A549 (cell line): ENCODE results near the gene FBXO21. TPM values are rescaled to one million over a fixed set of nuclear protein-coding genes. Genes with fewer than 3 reads are reported as not detected.
A peak's percentile ranks its signal among the peaks of the same experiment; 100 is the strongest.

Experiments used
- ATAC-seq, 2 experiments: fragments of 200-7000 bp in 1 of 2; fragments of >200 bp in 1 of 2; cut with Nextera tagmentation in 1 of 2; cut with Tn5 transposase in 1 of 2; 3 replicates each; pipeline versions ENCODE4 v1.8.0 to v1.9.1; 2018 to 2020; ENCODE audit warnings: mild to moderate bottlenecking in 1 of 2, moderate library complexity in 1 of 2
- CTCF ChIA-PET: fragments of 300-600 bp; sonication (Branson Sonifier 250); formaldehyde crosslinking; extraction: SDS; loops from one replicate; lab custom pipeline; 2021; ENCODE audit warnings: antibody characterized with exemption, inconsistent platforms; lab: Yijun Ruan, JAX
- POLR2A ChIA-PET: fragments of 350-600 bp; formaldehyde crosslinking; extraction: SDS; loops from one replicate; lab custom pipeline; 2021; ENCODE audit warnings: antibody characterized with exemption, inconsistent platforms; lab: Yijun Ruan, JAX
- DNase-seq, 2 experiments: peaks; one replicate each; pipeline versions ENCODE4 v3.0.0 to v3.0.0-alpha.2; 2011 to 2016; ENCODE audit warnings: low read depth in 1 of 2, low spot score in 1 of 2
- FAIRE-seq: peaks from 2 replicates; lab custom pipeline; 2011; peaks lifted over from hg19 to GRCh38; lab: Jason Lieb, UNC
- H3K27ac ChIP-seq, 2 experiments: fragments of >200 bp; sonication (Bioruptor Twin); formaldehyde crosslinking; 3 replicates each; pipeline ENCODE4 v1.5.1; 2016 to 2017
- H3K4me1 ChIP-seq: fragments of >200 bp; sonication (Bioruptor Twin); formaldehyde crosslinking; 3 replicates; pipeline ENCODE4 v1.6.1; 2016
- H3K4me2 ChIP-seq: fragments of >200 bp; sonication (Bioruptor Twin); formaldehyde crosslinking; 3 replicates; pipeline ENCODE4 v1.6.1; 2016
- H3K4me3 ChIP-seq: fragments of >200 bp; sonication (Bioruptor Twin); formaldehyde crosslinking; 3 replicates; pipeline ENCODE4 v1.5.1; 2016
- H3K9me3 ChIP-seq: fragments of >200 bp; sonication (Bioruptor Twin); formaldehyde crosslinking; 3 replicates; pipeline ENCODE4 v1.6.1; 2016
- BHLHE40 ChIP-seq: IDR thresholded peaks from 2 replicates; pipeline ENCODE4 v1.6.1; 2012; ENCODE audit warnings: low read depth, low read length, inconsistent platforms
- CBX2 ChIP-seq: fragments of 200-600 bp; sonication (generic); IDR thresholded peaks from 2 replicates; pipeline ENCODE4 v1.6.1; 2016; ENCODE audit warnings: low read depth, mild to moderate bottlenecking, borderline replicate concordance
- CEBPB ChIP-seq, 2 experiments: fragments of >200 bp in 1 of 2; sonication (Bioruptor Twin) in 1 of 2; formaldehyde crosslinking in 1 of 2; IDR thresholded peaks; 2 replicates each; pipeline ENCODE4 v1.6.1; 2012 to 2016
- CHD4 ChIP-seq: fragments of 200-600 bp; sonication (generic); IDR thresholded peaks from 2 replicates; pipeline ENCODE4 v1.6.1; 2016; ENCODE audit warnings: antibody characterized with exemption, mild to moderate bottlenecking, borderline replicate concordance
- EHF ChIP-seq: fragments of 250-450 bp; sonication (Bioruptor Pico); IDR thresholded peaks from 2 replicates; pipeline ENCODE4 v1.5.0; 2020; ENCODE audit warnings: mild to moderate bottlenecking
- EHMT2 ChIP-seq: fragments of 200-600 bp; sonication (generic); IDR thresholded peaks from 2 replicates; pipeline ENCODE4 v1.6.1; 2016; ENCODE audit warnings: antibody characterized with exemption, low read depth, mild to moderate bottlenecking, moderate library complexity
- FOSB ChIP-seq: fragments of 250-450 bp; sonication (Bioruptor Pico); IDR thresholded peaks from 2 replicates; pipeline ENCODE4 v1.5.0; 2020; ENCODE audit warnings: mild to moderate bottlenecking, moderate library complexity
- HEYL ChIP-seq: fragments of 250-450 bp; sonication (Bioruptor Pico); IDR thresholded peaks from 2 replicates; pipeline ENCODE4 v1.8.0; 2021; ENCODE audit warnings: mild to moderate bottlenecking, moderate library complexity
- HOXB13 ChIP-seq: fragments of 250-450 bp; sonication (Bioruptor Pico); IDR thresholded peaks from 2 replicates; pipeline ENCODE4 v1.5.0; 2020; ENCODE audit warnings: low read depth, mild to moderate bottlenecking, moderate library complexity
- JUN ChIP-seq, 2 experiments: fragments of >200 bp; sonication (Bioruptor Twin); formaldehyde crosslinking; IDR thresholded peaks; 2 replicates in 1 of 2; 3 replicates in 1 of 2; pipeline ENCODE4 v1.6.1; 2016 to 2017
- KDM1A ChIP-seq: fragments of 200-600 bp; sonication (generic); IDR thresholded peaks from 2 replicates; pipeline ENCODE4 v1.6.1; 2016; ENCODE audit warnings: low read depth, mild to moderate bottlenecking
- MAFK ChIP-seq: fragments of 450-650 bp; IDR thresholded peaks from 2 replicates; pipeline ENCODE4 v1.6.1; 2014; ENCODE audit not compliant: partially characterized antibody
- MAZ ChIP-seq: fragments of 150-350 bp; IDR thresholded peaks from 2 replicates; pipeline ENCODE4 v1.6.1; 2014; ENCODE audit warnings: antibody characterized with exemption, low read depth, low read length, borderline replicate concordance
- MYC ChIP-seq: IDR thresholded peaks from 2 replicates; pipeline ENCODE4 v1.6.1; 2012; ENCODE audit warnings: mild to moderate bottlenecking, inconsistent platforms, low read length, improper control_type of control experiment, borderline replicate concordance
- NFE2L2 ChIP-seq: fragments of 150-350 bp; conservative IDR thresholded peaks from 2 replicates; pipeline ENCODE4 v1.6.1; 2014; ENCODE audit warnings: low read length
- NR3C1 ChIP-seq: fragments of >200 bp; sonication (Bioruptor Twin); formaldehyde crosslinking; IDR thresholded peaks from 3 replicates; pipeline ENCODE4 v1.6.1; 2017
- POLR2A ChIP-seq: IDR thresholded peaks from 2 replicates; pipeline ENCODE4 v1.6.1; 2012; ENCODE audit warnings: mild to moderate bottlenecking, low read length
- POLR2AphosphoS2 ChIP-seq: conservative IDR thresholded peaks from 2 replicates; pipeline ENCODE4 v1.6.1; 2012; ENCODE audit warnings: low read length, improper control_type of control experiment, inconsistent platforms
- RARB ChIP-seq: fragments of 250-450 bp; sonication (Bioruptor Pico); IDR thresholded peaks from 2 replicates; pipeline ENCODE4 v1.8.0; 2021; ENCODE audit warnings: mild to moderate bottlenecking, moderate library complexity
- SMC3 ChIP-seq: fragments of >200 bp; sonication (Bioruptor Twin); formaldehyde crosslinking; IDR thresholded peaks from 3 replicates; pipeline ENCODE4 v1.6.1; 2018; ENCODE audit warnings: inconsistent platforms
- SREBF2 ChIP-seq: fragments of 450-650 bp; IDR thresholded peaks from 2 replicates; pipeline ENCODE4 v1.6.1; 2014; ENCODE audit warnings: mild to moderate bottlenecking, moderate library complexity
- TFCP2L1 ChIP-seq: fragments of 250-450 bp; sonication (Bioruptor Pico); IDR thresholded peaks from 2 replicates; pipeline ENCODE4 v1.5.0; 2021; ENCODE audit warnings: mild to moderate bottlenecking
- TP53 ChIP-seq: fragments of 250-450 bp; sonication (Bioruptor Pico); IDR thresholded peaks from 2 replicates; pipeline ENCODE4 v1.5.0; 2021; ENCODE audit warnings: mild to moderate bottlenecking, moderate library complexity
- ZC3H11A ChIP-seq: fragments of 450-650 bp; IDR thresholded peaks from 2 replicates; pipeline ENCODE4 v1.6.1; 2014; ENCODE audit warnings: antibody characterized with exemption, mild to moderate bottlenecking
- ZFP36 ChIP-seq: fragments of 450-650 bp; IDR thresholded peaks from 2 replicates; pipeline ENCODE4 v1.6.1; 2014; ENCODE audit warnings: borderline replicate concordance; ENCODE audit not compliant: partially characterized antibody
- ZNF302 ChIP-seq: fragments of 250-450 bp; sonication (Bioruptor Pico); IDR thresholded peaks from 2 replicates; pipeline ENCODE4 v1.9.0; 2021; ENCODE audit warnings: inconsistent platforms, mild to moderate bottlenecking, moderate library complexity
- ZSCAN20 ChIP-seq: fragments of 250-450 bp; sonication (Bioruptor Pico); IDR thresholded peaks from 2 replicates; pipeline ENCODE4 v1.8.0; 2022; ENCODE audit warnings: mild to moderate bottlenecking, moderate library complexity
- WGBS: methylation state at CpG from one replicate; pipeline ENCODE4 v1.1.6; 2017; ENCODE audit errors: missing lambda C conversion rate; 5-methylcytosine and 5-hydroxymethylcytosine counted together
- polyA plus RNA-seq, 4 experiments: library from polyadenylated mRNA; depleted of rRNA in 3 of 4; stranded (reverse); fragments of >200 nt; fragmentation: RNase III in 1 of 4; extraction: RNeasy Plus Mini Kit Qiagen cat#74134 plus additional on column Dnase treatment in 1 of 4; gene quantifications; 2 replicates in 3 of 4; 3 replicates in 1 of 4; pipeline ENCODE4 v1.2.3, GENCODE V29; 2011 to 2017
- TF ChIP-seq, protein P1 (sequence below): fragments of >200 bp; sonication (Bioruptor Twin); formaldehyde crosslinking; IDR thresholded peaks from 3 replicates; pipeline ENCODE4 v1.5.1; 2016
- TF ChIP-seq, protein P2 (sequence below): fragments of >200 bp; sonication (Bioruptor Twin); formaldehyde crosslinking; IDR thresholded peaks from 3 replicates; pipeline ENCODE4 v1.6.1; 2016
- TF ChIP-seq, protein P3 (sequence below): fragments of 150-350 bp; IDR thresholded peaks from 2 replicates; pipeline ENCODE4 v1.6.1; 2014; ENCODE audit warnings: low read depth, mild to moderate bottlenecking, low read length
- TF ChIP-seq, protein P4 (sequence below): IDR thresholded peaks from 2 replicates; pipeline ENCODE4 v1.6.1; 2012
- TF ChIP-seq, protein P5 (sequence below): IDR thresholded peaks from 2 replicates; pipeline ENCODE4 v1.6.1; 2012; ENCODE audit warnings: low read depth, borderline replicate concordance
- TF ChIP-seq, protein P6 (sequence below): fragments of >200 bp; sonication (Bioruptor Twin); formaldehyde crosslinking; IDR thresholded peaks from 2 replicates; pipeline ENCODE4 v1.6.1; 2016
- TF ChIP-seq, protein P7 (sequence below): fragments of 250-450 bp; sonication (Bioruptor Pico); IDR thresholded peaks from 2 replicates; pipeline ENCODE4 v1.5.0; 2021; ENCODE audit warnings: mild to moderate bottlenecking, moderate library complexity, borderline replicate concordance

The FBXO21 gene
- polyA plus RNA-seq, 2 of the 4 experiments (the other 2 are of a cell fraction), result 33.2 to 62.4 TPM

DNA sequence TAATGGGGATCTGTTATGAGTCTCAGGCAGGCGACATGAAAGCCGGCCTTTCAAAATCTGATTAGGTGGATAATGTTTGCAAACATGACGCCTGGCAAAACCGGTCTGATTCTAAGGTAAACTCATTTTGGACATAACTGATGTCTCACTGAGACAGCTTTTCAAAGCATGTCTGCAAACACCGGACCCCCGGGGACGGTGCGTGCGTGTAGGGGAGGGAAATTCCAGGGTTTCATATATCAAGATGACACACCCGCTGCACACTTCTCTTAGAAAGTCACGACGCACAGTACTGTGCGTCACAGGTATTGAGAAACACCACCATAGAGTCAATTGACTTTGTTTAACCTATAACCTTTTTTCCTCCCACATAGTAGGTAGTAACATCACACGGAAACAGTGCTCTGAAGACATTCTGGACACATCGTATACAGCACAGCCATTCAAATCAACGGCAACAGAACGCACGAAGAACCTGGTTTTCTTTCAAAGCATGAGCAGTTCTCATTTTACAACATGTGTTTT is 47.2 kb downstream of the FBXO21 start:
- Histone ChIP-seq H3K4me2 (peak overlapping the region; percentile 81), H3K9me3 (no peaks in the 10 kb centered on the region), H3K4me3 (peak overlapping the region; percentile 11; the same call in 1 of the 3 replicates), H3K27ac (peak overlapping the region; percentile 92 to 97), H3K4me1 (peaks cover 83% of the 10 kb centered on the region)
- ChIA-PET CTCF (interaction anchor here (1.1 to 2.4 kb wide), 7 partner anchors 8 to 44 kb away, joined by 3 to 7 read pairs (median 5); partner anchors contain the start of gene TESC), POLR2A (interaction anchor here (1.1 kb wide), 1 partner anchor 13 kb away, joined by 4 read pairs; no protein-coding TSS in a partner anchor)
- peak; percentile 94 for FAIRE-seq
- 2% methylated on average over 18 of the region's 18 CpGs for WGBS
- peak; percentile 84 to 92 for ATAC-seq
- DNase-seq, result peak; percentile 95 to 99
- TF ChIP-seq MYC (no peak; the same call in 1 of the 2 replicates), CBX2 (no peak), HOXB13 (CRISPR knock-in tag) (peak; percentile 96), MAFK (peak; percentile 49), NFE2L2 (peak; percentile 46), ZSCAN20 (peak; percentile 92), HEYL (CRISPR knock-in tag) (peak; percentile 69), TP53 (CRISPR knock-in tag) (peak; percentile 93), ZNF302 (CRISPR knock-in tag) (no peak), MAZ (0 out of 2 replicates have a peak, but pooled peaks have one; percentile 62), SMC3 (peak; percentile 48; the same call in 2 of the 3 replicates), JUN (IDR thresholded peaks at IDR 0.05) (peak; percentile 100), POLR2AphosphoS2 (no peak), TFCP2L1 (CRISPR knock-in tag) (peak; percentile 33), RARB (peak; percentile 99), BHLHE40 (peak; percentile 90), KDM1A (no peak), POLR2A (no peak), SREBF2 (no peak), ZFP36 (peak; percentile 14), ZC3H11A (no peak), CHD4 (no peak), EHMT2 (no peak), CEBPB (IDR thresholded peaks at IDR 0.05) (peak; percentile 99 to 100), NR3C1 (no peak; the same call in 2 of the 3 replicates), FOSB (CRISPR knock-in tag) (peak; percentile 95), EHF (CRISPR knock-in tag) (peak; percentile 95)
- TF ChIP-seq, protein P1, sequence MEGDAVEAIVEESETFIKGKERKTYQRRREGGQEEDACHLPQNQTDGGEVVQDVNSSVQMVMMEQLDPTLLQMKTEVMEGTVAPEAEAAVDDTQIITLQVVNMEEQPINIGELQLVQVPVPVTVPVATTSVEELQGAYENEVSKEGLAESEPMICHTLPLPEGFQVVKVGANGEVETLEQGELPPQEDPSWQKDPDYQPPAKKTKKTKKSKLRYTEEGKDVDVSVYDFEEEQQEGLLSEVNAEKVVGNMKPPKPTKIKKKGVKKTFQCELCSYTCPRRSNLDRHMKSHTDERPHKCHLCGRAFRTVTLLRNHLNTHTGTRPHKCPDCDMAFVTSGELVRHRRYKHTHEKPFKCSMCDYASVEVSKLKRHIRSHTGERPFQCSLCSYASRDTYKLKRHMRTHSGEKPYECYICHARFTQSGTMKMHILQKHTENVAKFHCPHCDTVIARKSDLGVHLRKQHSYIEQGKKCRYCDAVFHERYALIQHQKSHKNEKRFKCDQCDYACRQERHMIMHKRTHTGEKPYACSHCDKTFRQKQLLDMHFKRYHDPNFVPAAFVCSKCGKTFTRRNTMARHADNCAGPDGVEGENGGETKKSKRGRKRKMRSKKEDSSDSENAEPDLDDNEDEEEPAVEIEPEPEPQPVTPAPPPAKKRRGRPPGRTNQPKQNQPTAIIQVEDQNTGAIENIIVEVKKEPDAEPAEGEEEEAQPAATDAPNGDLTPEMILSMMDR, result no peak; the same call in 1 of the 3 replicates
- TF ChIP-seq, protein P2, sequence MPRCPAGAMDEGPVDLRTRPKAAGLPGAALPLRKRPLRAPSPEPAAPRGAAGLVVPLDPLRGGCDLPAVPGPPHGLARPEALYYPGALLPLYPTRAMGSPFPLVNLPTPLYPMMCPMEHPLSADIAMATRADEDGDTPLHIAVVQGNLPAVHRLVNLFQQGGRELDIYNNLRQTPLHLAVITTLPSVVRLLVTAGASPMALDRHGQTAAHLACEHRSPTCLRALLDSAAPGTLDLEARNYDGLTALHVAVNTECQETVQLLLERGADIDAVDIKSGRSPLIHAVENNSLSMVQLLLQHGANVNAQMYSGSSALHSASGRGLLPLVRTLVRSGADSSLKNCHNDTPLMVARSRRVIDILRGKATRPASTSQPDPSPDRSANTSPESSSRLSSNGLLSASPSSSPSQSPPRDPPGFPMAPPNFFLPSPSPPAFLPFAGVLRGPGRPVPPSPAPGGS, result peak; percentile 98; the same call in 2 of the 3 replicates
- TF ChIP-seq, protein P3, sequence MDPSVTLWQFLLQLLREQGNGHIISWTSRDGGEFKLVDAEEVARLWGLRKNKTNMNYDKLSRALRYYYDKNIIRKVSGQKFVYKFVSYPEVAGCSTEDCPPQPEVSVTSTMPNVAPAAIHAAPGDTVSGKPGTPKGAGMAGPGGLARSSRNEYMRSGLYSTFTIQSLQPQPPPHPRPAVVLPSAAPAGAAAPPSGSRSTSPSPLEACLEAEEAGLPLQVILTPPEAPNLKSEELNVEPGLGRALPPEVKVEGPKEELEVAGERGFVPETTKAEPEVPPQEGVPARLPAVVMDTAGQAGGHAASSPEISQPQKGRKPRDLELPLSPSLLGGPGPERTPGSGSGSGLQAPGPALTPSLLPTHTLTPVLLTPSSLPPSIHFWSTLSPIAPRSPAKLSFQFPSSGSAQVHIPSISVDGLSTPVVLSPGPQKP, result no peak
- TF ChIP-seq, protein P4, sequence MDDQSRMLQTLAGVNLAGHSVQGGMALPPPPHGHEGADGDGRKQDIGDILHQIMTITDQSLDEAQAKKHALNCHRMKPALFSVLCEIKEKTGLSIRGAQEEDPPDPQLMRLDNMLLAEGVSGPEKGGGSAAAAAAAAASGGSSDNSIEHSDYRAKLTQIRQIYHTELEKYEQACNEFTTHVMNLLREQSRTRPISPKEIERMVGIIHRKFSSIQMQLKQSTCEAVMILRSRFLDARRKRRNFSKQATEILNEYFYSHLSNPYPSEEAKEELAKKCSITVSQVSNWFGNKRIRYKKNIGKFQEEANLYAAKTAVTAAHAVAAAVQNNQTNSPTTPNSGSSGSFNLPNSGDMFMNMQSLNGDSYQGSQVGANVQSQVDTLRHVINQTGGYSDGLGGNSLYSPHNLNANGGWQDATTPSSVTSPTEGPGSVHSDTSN, result peak; percentile 92
- TF ChIP-seq, protein P5, sequence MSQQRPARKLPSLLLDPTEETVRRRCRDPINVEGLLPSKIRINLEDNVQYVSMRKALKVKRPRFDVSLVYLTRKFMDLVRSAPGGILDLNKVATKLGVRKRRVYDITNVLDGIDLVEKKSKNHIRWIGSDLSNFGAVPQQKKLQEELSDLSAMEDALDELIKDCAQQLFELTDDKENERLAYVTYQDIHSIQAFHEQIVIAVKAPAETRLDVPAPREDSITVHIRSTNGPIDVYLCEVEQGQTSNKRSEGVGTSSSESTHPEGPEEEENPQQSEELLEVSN, result 0 out of 2 replicates have a peak, but pooled peaks have one; percentile 54
- TF ChIP-seq, protein P6, sequence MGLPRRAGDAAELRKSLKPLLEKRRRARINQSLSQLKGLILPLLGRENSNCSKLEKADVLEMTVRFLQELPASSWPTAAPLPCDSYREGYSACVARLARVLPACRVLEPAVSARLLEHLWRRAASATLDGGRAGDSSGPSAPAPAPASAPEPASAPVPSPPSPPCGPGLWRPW, result peak; percentile 98
- TF ChIP-seq, protein P7, sequence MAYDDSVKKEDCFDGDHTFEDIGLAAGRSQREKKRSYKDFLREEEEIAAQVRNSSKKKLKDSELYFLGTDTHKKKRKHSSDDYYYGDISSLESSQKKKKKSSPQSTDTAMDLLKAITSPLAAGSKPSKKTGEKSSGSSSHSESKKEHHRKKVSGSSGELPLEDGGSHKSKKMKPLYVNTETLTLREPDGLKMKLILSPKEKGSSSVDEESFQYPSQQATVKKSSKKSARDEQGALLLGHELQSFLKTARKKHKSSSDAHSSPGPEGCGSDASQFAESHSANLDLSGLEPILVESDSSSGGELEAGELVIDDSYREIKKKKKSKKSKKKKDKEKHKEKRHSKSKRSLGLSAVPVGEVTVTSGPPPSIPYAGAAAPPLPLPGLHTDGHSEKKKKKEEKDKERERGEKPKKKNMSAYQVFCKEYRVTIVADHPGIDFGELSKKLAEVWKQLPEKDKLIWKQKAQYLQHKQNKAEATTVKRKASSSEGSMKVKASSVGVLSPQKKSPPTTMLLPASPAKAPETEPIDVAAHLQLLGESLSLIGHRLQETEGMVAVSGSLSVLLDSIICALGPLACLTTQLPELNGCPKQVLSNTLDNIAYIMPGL, result no peak; the same call in 1 of the 2 replicates
